CD4-positive, alpha-beta T cell treated with Interleukin-17A for 4 hours (primary cell): ENCODE measurements around the gene ORM1.
"Not testable (repeated sequence)": the region's sequence is repeated elsewhere in the genome, so short reads cannot be mapped to it uniquely, and the experiment has no call there.

Experiments used
- DNase-seq: peaks from one replicate; pipeline ENCODE4 v3.0.0-alpha.2; 2020; ENCODE audit warnings: mixed read lengths

Gene ORM1

GRCh38 chr9:114308361-114308950 is 14.4 kb upstream of the ORM1 start:
- DNase-seq, result no peak

- DNase-seq, result no peak
Observed at GRCh38 chr9:114309096-114309495, 13.8 kb upstream of the ORM1 start.

- no peak for DNase-seq
Observed at GRCh38 chr9:114310471-114311450, 12.1 kb upstream of the ORM1 start.

GRCh38 chr9:114311571-114312512 is 11.1 kb upstream of the ORM1 start:
- DNase-seq, result no peak

- no peak for DNase-seq
Observed at GRCh38 chr9:114312513-114312875, 10.4 kb upstream of the ORM1 start.

- DNase-seq, result no peak
Observed at GRCh38 chr9:114313186-114313585, 9.7 kb upstream of the ORM1 start.

GRCh38 chr9:114314256-114314867 is 8.5 kb upstream of the ORM1 start:
- no peak for DNase-seq

- no peak for DNase-seq
Observed at GRCh38 chr9:114314881-114315722, 7.8 kb upstream of the ORM1 start.

GRCh38 chr9:114315723-114316363 is 7.1 kb upstream of the ORM1 start:
- no peak for DNase-seq

GRCh38 chr9:114316605-114317230 is 6.2 kb upstream of the ORM1 start:
- no peak for DNase-seq

GRCh38 chr9:114317665-114318357 is 5.1 kb upstream of the ORM1 start:
- DNase-seq, result no peak

- no peak for DNase-seq
Observed at GRCh38 chr9:114318416-114318815, 4.5 kb upstream of the ORM1 start.

- DNase-seq, result no peak
Observed at GRCh38 chr9:114319147-114319546, 3.8 kb upstream of the ORM1 start.

GRCh38 chr9:114320710-114321109 is 2.2 kb upstream of the ORM1 start:
- not testable (repeated sequence) for DNase-seq

GRCh38 chr9:114321759-114322158 is 1.1 kb upstream of the ORM1 start:
- DNase-seq, result no peak

- not testable (repeated sequence) for DNase-seq
Observed at GRCh38 chr9:114322160-114322818, 609 bp upstream of the ORM1 start.

GRCh38 chr9:114323849-114324248 is 951 bp downstream of the ORM1 start:
- DNase-seq, result not testable (repeated sequence)

GRCh38 chr9:114324492-114324891 is 1.6 kb downstream of the ORM1 start:
- no peak for DNase-seq

GRCh38 chr9:114324965-114325364 is 2.1 kb downstream of the ORM1 start:
- not testable (repeated sequence) for DNase-seq
